WTC11 (cell line): ENCODE data around the gene PLPP2. TPM values are rescaled to one million over a fixed set of nuclear protein-coding genes. Genes with fewer than 3 reads are reported as not detected.

Source experiments
- ATAC-seq: fragments of 200-7000 bp; cut with Tn5 transposase; 2 replicates; pipeline ENCODE4 v1.10.0; 2021; ENCODE audit warnings: mild to moderate bottlenecking, moderate library complexity
- Bru-seq: library from RNA; stranded (reverse); fragments of 400-500 nt; gene quantifications from one replicate; lab custom pipeline; 2021; lab: Mats Ljungman, UMichigan
- CTCF ChIA-PET: fragments of 300-600 bp; sonication (Branson Sonifier 250); formaldehyde crosslinking; loops from one replicate; lab custom pipeline; 2021; ENCODE audit warnings: antibody characterized with exemption; lab: Charles Lee
- POLR2A ChIA-PET: fragments of 350-600 bp; sonication (Branson Sonifier 250); formaldehyde crosslinking; loops from one replicate; lab custom pipeline; 2021; ENCODE audit warnings: antibody characterized with exemption; lab: Charles Lee
- DNase-seq: peaks from one replicate; pipeline ENCODE4 v3.0.0; 2021; ENCODE audit warnings: low spot score
- H3K27ac Mint-ChIP-seq: 2 replicates; pipeline ENCODE4 v1.8.0; 2021; ENCODE audit warnings: mixed read lengths
- H3K27me3 Mint-ChIP-seq: 2 replicates; pipeline ENCODE4 v1.8.0; 2021; ENCODE audit warnings: low read depth, mild to moderate bottlenecking, moderate library complexity, mixed read lengths
- H3K36me3 Mint-ChIP-seq: 2 replicates; pipeline ENCODE4 v1.8.0; 2021; ENCODE audit warnings: mixed read lengths
- H3K4me1 Mint-ChIP-seq: 2 replicates; pipeline ENCODE4 v1.8.0; 2022; ENCODE audit warnings: mixed read lengths
- H3K4me3 Mint-ChIP-seq: 2 replicates; pipeline ENCODE4 v1.8.0; 2021; ENCODE audit warnings: mild to moderate bottlenecking, moderate library complexity, mixed read lengths
- H3K9me3 Mint-ChIP-seq: 2 replicates; pipeline ENCODE4 v1.8.0; 2021; ENCODE audit warnings: mixed read lengths
- CREB1 ChIP-seq: sonication (generic); formaldehyde crosslinking; IDR thresholded peaks from 2 replicates; pipeline ENCODE4 v1.8.0; 2023; ENCODE audit warnings: mild to moderate bottlenecking, missing genetic modification reagents
- ELF4 ChIP-seq: sonication (generic); formaldehyde crosslinking; IDR thresholded peaks from 2 replicates; pipeline ENCODE4 v1.8.1; 2022; ENCODE audit warnings: low read depth, mild to moderate bottlenecking, moderate library complexity, missing genetic modification reagents
- HMGA2 ChIP-seq: fragments of 250-450 bp; sonication (Bioruptor Pico); IDR thresholded peaks from 2 replicates; pipeline ENCODE4 v1.4.0; 2021; ENCODE audit warnings: mild to moderate bottlenecking, moderate library complexity
- NR3C1 ChIP-seq: sonication (generic); formaldehyde crosslinking; conservative IDR thresholded peaks from 2 replicates; pipeline ENCODE4 v1.8.1; 2023; ENCODE audit warnings: low read depth, mild to moderate bottlenecking, missing genetic modification reagents
- PRRX2 ChIP-seq: fragments of 250-450 bp; sonication (Bioruptor Pico); IDR thresholded peaks from 2 replicates; pipeline ENCODE4 v1.8.0; 2021; ENCODE audit warnings: mild to moderate bottlenecking
- SOX15 ChIP-seq: fragments of 250-450 bp; sonication (Bioruptor Pico); IDR thresholded peaks from 2 replicates; pipeline ENCODE4 v1.9.0; 2021; ENCODE audit warnings: mild to moderate bottlenecking
- TCF7 ChIP-seq: sonication (generic); formaldehyde crosslinking; IDR thresholded peaks from 2 replicates; pipeline ENCODE4 v1.8.0; 2022; ENCODE audit warnings: mild to moderate bottlenecking, low read depth, missing genetic modification reagents, moderate library complexity
- TP53 ChIP-seq: sonication (generic); formaldehyde crosslinking; IDR thresholded peaks from 2 replicates; pipeline ENCODE4 v1.8.1; 2023; ENCODE audit warnings: mild to moderate bottlenecking, missing genetic modification reagents
- ZNF121 ChIP-seq: sonication (generic); formaldehyde crosslinking; IDR thresholded peaks from 2 replicates; pipeline ENCODE4 v1.8.0; 2023; ENCODE audit warnings: missing genetic modification reagents
- ZNF219 ChIP-seq: sonication (generic); formaldehyde crosslinking; IDR thresholded peaks from 2 replicates; pipeline ENCODE4 v1.8.0; 2023; ENCODE audit warnings: missing genetic modification reagents, mild to moderate bottlenecking, borderline replicate concordance
- ZNF317 ChIP-seq: sonication (generic); formaldehyde crosslinking; IDR thresholded peaks from 2 replicates; pipeline ENCODE4 v1.8.1; 2023; ENCODE audit warnings: low read depth, mild to moderate bottlenecking, moderate library complexity, missing genetic modification reagents, borderline replicate concordance
- long read RNA-seq, 3 experiments: library from RNA in 1 of 3; library from capped mRNA in 1 of 3; library from polyadenylated mRNA in 1 of 3; unstranded in 2 of 3; stranded (forward) in 1 of 3; transcript quantifications; one replicate each; pipeline ENCODE4 v2.0.0, GENCODE V29; 2021
- total RNA-seq: library from RNA; stranded (reverse); gene quantifications from 3 replicates; pipeline ENCODE4 v1.2.3, GENCODE V29; 2021
- TF ChIP-seq, protein P1 (sequence below): fragments of 250-450 bp; sonication (Bioruptor Pico); IDR thresholded peaks from 2 replicates; pipeline ENCODE4 v1.9.0; 2021; ENCODE audit warnings: mild to moderate bottlenecking
- TF ChIP-seq, protein P2 (sequence below): fragments of 200-600 bp; IDR thresholded peaks from 2 replicates; pipeline ENCODE4 v1.8.0; 2022; ENCODE audit warnings: antibody characterized with exemption
- TF ChIP-seq, protein P3 (sequence below): sonication (generic); formaldehyde crosslinking; IDR thresholded peaks from 2 replicates; pipeline ENCODE4 v1.8.0; 2022; ENCODE audit warnings: mild to moderate bottlenecking, missing genetic modification reagents
- TF ChIP-seq, protein P4 (sequence below): sonication (generic); formaldehyde crosslinking; IDR thresholded peaks from 2 replicates; pipeline ENCODE4 v1.8.0; 2022; ENCODE audit warnings: mild to moderate bottlenecking, missing genetic modification reagents
- TF ChIP-seq, protein P5 (sequence below): sonication (generic); formaldehyde crosslinking; IDR thresholded peaks from 2 replicates; pipeline ENCODE4 v1.8.1; 2023; ENCODE audit warnings: mild to moderate bottlenecking, missing genetic modification reagents, moderate library complexity
- TF ChIP-seq, protein P6 (sequence below): sonication (generic); formaldehyde crosslinking; IDR thresholded peaks from 2 replicates; pipeline ENCODE4 v1.8.0; 2023; ENCODE audit warnings: missing genetic modification reagents, mild to moderate bottlenecking, borderline replicate concordance
- TF ChIP-seq, protein P7 (sequence below): sonication (generic); formaldehyde crosslinking; IDR thresholded peaks from 2 replicates; pipeline ENCODE4 v1.8.0; 2023; ENCODE audit warnings: missing genetic modification reagents
- TF ChIP-seq, protein P8 (sequence below): sonication (generic); formaldehyde crosslinking; IDR thresholded peaks from 2 replicates; pipeline ENCODE4 v1.8.1; 2022; ENCODE audit warnings: low read depth, mild to moderate bottlenecking, moderate library complexity, missing genetic modification reagents, borderline replicate concordance

PLPP2 gene
- 78.7 to 102 TPM (median 99.6 TPM) in 3 replicates for total RNA-seq
- Bru-seq, nascent RNA = percentile 74 among the genes with signal in this experiment
- long read RNA-seq, experiment 1, full-length matches to known transcripts = 213 of 234 reads
- long read RNA-seq, experiment 1, partial matches to known transcripts = 14 of 234 reads
- long read RNA-seq, experiment 1, other reads (novel, unspliced or antisense) = 7 of 234 reads
- long read RNA-seq, experiment 2, full-length matches to known transcripts = 110 of 142 reads
- long read RNA-seq, experiment 2, partial matches to known transcripts = 18 of 142 reads
- long read RNA-seq, experiment 2, other reads (novel, unspliced or antisense) = 14 of 142 reads
- long read RNA-seq, experiment 3, transcript PLPP2-201 (6 exons, 1,228 nt) = minor isoform, 8 of 134 reads
- long read RNA-seq, experiment 3, transcript PLPP2-203 (6 exons, 1,383 nt) = major isoform, 121 of 134 reads
- long read RNA-seq, experiment 3, partial matches to known transcripts = 0 of 134 reads
- long read RNA-seq, experiment 3, other reads (novel, unspliced or antisense) = 4 of 134 reads

DNA sequence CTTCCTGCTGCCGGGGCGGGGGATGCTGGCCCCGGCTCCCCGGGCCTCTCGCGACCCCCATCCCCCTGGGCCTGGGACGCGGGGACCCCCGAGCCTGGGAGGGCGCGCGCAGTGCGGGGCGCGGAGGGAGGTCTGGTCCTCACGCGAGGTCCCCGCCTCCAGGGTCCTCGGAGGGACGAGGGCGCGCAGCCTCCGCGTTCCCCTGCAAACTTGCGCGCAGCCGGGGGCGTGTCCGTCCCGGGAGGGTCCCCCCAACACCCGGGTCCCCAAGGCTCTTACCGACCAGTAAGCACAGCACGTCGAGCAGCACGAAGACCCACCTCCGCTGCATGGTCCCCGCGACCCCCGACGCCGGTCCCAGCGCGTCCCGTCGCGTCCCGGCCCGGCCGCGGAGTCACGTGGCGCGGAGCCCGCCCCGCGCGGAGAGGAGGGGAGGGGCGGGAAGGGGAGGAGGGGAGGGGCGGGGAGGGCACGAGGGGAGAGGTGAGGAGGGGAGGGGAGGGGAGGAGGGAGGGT, at the start of gene PLPP2:
Gene PLPP2, minus strand, starts transcription at position 398 of the 516 bp plus-strand sequence. Its CDS starts 67 bp downstream, at position 331.
- Mint-ChIP-seq H3K27me3 (peaks cover 13% of the 10 kb centered on the region), H3K4me1 (peaks cover 45% of the 10 kb centered on the region), H3K9me3 (no peaks in the 10 kb centered on the region), H3K4me3 (peak within 1 kb of the TSS; percentile 81), H3K36me3 (peaks cover 12% of the 10 kb centered on the region), H3K27ac (peak within 1 kb of the TSS; percentile 100)
- ChIA-PET POLR2A (no interaction called here), CTCF (no interaction called here)
- no peak for ATAC-seq
- DNase-seq = peak; percentile 57
- TF ChIP-seq PRRX2 (CRISPR knock-in tag) (no peak), TCF7 (CRISPR knock-in tag) (0 out of 2 replicates have a peak, but pooled peaks have one; percentile 52), ELF4 (CRISPR knock-in tag) (no peak), ZNF219 (CRISPR knock-in tag) (0 out of 2 replicates have a peak, but pooled peaks have one; percentile 13), HMGA2 (no peak), CREB1 (CRISPR knock-in tag) (no peak), TP53 (no peak), ZNF121 (CRISPR knock-in tag) (no peak), ZNF317 (CRISPR knock-in tag) (0 out of 2 replicates have a peak, but pooled peaks have one; percentile 26), NR3C1 (CRISPR knock-in tag) (0 out of 2 replicates have a peak, but pooled peaks have one; percentile 34), SOX15 (CRISPR knock-in tag) (no peak)
- TF ChIP-seq, protein P1, sequence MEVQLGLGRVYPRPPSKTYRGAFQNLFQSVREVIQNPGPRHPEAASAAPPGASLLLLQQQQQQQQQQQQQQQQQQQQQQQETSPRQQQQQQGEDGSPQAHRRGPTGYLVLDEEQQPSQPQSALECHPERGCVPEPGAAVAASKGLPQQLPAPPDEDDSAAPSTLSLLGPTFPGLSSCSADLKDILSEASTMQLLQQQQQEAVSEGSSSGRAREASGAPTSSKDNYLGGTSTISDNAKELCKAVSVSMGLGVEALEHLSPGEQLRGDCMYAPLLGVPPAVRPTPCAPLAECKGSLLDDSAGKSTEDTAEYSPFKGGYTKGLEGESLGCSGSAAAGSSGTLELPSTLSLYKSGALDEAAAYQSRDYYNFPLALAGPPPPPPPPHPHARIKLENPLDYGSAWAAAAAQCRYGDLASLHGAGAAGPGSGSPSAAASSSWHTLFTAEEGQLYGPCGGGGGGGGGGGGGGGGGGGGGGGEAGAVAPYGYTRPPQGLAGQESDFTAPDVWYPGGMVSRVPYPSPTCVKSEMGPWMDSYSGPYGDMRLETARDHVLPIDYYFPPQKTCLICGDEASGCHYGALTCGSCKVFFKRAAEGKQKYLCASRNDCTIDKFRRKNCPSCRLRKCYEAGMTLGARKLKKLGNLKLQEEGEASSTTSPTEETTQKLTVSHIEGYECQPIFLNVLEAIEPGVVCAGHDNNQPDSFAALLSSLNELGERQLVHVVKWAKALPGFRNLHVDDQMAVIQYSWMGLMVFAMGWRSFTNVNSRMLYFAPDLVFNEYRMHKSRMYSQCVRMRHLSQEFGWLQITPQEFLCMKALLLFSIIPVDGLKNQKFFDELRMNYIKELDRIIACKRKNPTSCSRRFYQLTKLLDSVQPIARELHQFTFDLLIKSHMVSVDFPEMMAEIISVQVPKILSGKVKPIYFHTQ (CRISPR knock-in tag) = no peak
- TF ChIP-seq, protein P2, sequence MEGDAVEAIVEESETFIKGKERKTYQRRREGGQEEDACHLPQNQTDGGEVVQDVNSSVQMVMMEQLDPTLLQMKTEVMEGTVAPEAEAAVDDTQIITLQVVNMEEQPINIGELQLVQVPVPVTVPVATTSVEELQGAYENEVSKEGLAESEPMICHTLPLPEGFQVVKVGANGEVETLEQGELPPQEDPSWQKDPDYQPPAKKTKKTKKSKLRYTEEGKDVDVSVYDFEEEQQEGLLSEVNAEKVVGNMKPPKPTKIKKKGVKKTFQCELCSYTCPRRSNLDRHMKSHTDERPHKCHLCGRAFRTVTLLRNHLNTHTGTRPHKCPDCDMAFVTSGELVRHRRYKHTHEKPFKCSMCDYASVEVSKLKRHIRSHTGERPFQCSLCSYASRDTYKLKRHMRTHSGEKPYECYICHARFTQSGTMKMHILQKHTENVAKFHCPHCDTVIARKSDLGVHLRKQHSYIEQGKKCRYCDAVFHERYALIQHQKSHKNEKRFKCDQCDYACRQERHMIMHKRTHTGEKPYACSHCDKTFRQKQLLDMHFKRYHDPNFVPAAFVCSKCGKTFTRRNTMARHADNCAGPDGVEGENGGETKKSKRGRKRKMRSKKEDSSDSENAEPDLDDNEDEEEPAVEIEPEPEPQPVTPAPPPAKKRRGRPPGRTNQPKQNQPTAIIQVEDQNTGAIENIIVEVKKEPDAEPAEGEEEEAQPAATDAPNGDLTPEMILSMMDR = no peak
- TF ChIP-seq, protein P3, sequence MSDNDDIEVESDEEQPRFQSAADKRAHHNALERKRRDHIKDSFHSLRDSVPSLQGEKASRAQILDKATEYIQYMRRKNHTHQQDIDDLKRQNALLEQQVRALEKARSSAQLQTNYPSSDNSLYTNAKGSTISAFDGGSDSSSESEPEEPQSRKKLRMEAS (CRISPR knock-in tag) = peak; percentile 76; the same call in 1 of the 2 replicates
- TF ChIP-seq, protein P4, sequence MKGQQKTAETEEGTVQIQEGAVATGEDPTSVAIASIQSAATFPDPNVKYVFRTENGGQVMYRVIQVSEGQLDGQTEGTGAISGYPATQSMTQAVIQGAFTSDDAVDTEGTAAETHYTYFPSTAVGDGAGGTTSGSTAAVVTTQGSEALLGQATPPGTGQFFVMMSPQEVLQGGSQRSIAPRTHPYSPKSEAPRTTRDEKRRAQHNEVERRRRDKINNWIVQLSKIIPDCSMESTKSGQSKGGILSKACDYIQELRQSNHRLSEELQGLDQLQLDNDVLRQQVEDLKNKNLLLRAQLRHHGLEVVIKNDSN (CRISPR knock-in tag) = peak; percentile 78
- TF ChIP-seq, protein P5, sequence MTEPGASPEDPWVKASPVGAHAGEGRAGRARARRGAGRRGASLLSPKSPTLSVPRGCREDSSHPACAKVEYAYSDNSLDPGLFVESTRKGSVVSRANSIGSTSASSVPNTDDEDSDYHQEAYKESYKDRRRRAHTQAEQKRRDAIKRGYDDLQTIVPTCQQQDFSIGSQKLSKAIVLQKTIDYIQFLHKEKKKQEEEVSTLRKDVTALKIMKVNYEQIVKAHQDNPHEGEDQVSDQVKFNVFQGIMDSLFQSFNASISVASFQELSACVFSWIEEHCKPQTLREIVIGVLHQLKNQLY (CRISPR knock-in tag) = no peak
- TF ChIP-seq, protein P6, sequence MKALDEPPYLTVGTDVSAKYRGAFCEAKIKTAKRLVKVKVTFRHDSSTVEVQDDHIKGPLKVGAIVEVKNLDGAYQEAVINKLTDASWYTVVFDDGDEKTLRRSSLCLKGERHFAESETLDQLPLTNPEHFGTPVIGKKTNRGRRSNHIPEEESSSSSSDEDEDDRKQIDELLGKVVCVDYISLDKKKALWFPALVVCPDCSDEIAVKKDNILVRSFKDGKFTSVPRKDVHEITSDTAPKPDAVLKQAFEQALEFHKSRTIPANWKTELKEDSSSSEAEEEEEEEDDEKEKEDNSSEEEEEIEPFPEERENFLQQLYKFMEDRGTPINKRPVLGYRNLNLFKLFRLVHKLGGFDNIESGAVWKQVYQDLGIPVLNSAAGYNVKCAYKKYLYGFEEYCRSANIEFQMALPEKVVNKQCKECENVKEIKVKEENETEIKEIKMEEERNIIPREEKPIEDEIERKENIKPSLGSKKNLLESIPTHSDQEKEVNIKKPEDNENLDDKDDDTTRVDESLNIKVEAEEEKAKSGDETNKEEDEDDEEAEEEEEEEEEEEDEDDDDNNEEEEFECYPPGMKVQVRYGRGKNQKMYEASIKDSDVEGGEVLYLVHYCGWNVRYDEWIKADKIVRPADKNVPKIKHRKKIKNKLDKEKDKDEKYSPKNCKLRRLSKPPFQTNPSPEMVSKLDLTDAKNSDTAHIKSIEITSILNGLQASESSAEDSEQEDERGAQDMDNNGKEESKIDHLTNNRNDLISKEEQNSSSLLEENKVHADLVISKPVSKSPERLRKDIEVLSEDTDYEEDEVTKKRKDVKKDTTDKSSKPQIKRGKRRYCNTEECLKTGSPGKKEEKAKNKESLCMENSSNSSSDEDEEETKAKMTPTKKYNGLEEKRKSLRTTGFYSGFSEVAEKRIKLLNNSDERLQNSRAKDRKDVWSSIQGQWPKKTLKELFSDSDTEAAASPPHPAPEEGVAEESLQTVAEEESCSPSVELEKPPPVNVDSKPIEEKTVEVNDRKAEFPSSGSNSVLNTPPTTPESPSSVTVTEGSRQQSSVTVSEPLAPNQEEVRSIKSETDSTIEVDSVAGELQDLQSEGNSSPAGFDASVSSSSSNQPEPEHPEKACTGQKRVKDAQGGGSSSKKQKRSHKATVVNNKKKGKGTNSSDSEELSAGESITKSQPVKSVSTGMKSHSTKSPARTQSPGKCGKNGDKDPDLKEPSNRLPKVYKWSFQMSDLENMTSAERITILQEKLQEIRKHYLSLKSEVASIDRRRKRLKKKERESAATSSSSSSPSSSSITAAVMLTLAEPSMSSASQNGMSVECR (CRISPR knock-in tag) = peak; percentile 75
- TF ChIP-seq, protein P7, sequence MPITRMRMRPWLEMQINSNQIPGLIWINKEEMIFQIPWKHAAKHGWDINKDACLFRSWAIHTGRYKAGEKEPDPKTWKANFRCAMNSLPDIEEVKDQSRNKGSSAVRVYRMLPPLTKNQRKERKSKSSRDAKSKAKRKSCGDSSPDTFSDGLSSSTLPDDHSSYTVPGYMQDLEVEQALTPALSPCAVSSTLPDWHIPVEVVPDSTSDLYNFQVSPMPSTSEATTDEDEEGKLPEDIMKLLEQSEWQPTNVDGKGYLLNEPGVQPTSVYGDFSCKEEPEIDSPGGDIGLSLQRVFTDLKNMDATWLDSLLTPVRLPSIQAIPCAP (CRISPR knock-in tag) = peak; percentile 15; the same call in 1 of the 2 replicates
- TF ChIP-seq, protein P8, sequence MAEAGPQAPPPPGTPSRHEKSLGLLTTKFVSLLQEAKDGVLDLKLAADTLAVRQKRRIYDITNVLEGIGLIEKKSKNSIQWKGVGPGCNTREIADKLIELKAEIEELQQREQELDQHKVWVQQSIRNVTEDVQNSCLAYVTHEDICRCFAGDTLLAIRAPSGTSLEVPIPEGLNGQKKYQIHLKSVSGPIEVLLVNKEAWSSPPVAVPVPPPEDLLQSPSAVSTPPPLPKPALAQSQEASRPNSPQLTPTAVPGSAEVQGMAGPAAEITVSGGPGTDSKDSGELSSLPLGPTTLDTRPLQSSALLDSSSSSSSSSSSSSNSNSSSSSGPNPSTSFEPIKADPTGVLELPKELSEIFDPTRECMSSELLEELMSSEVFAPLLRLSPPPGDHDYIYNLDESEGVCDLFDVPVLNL (CRISPR knock-in tag) = 0 out of 2 replicates have a peak, but pooled peaks have one; percentile 14
